Activated T-cell treated with anti-CD3 and anti-CD28 coated beads for 24 hours (primary cell): ENCODE results near the gene OR10C1.
"Not testable (repeated sequence)": the region's sequence is repeated elsewhere in the genome, so short reads cannot be mapped to it uniquely, and the experiment has no call there.

Source experiments
- DNase-seq: peaks from one replicate; pipeline ENCODE4 v3.0.0-alpha.2; 2020; ENCODE audit warnings: low read depth

OR10C1 gene, protein sequence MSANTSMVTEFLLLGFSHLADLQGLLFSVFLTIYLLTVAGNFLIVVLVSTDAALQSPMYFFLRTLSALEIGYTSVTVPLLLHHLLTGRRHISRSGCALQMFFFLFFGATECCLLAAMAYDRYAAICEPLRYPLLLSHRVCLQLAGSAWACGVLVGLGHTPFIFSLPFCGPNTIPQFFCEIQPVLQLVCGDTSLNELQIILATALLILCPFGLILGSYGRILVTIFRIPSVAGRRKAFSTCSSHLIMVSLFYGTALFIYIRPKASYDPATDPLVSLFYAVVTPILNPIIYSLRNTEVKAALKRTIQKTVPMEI

DNA sequence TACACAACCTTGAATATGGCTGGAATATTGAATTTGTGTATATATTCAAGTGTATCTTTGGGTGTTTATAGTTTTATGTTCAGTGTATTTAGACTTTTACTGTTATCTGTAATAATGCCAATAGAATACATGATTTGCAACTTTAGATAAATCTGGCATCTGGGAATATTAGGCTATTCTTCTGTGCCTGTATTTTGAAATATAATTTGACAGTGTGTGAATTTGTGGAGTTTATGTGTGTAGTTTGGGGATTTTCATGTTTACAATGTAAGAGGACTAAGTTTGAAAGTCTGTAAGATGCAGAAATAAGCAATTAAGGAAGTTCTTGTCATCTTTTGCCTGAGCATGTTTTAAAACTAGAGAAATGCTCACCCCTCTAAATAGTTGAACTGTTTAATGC lies at the start of gene OR10C1:
Gene OR10C1, plus strand, starts transcription at position 301 of the 400 bp plus-strand sequence. CDS start 710 bp downstream, outside the sequence.
- DNase-seq = no peak

DNA sequence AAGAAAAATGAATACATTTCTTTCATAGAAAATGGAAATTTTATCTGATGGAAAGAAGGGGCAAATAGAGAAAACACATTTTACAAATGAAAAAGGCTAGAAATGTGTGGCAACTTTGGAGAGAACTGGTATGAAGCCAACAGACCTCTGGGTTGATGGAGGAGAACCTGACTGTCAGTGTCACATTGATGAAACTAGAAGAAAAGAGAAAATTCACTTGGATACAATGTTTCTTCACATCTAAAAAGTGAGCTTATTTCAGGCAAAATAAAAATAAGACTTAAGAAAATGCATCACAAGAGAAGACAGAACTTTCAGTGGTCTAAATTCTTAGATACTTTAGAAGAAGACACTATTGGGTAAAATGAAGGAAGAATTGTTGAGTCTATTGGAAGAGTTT lies 43.8 kb upstream of the OR10C1 start, which contains the start of gene OR12D2:
Gene OR12D2, plus strand, starts transcription at position 301 of the 400 bp plus-strand sequence. CDS start 1,069 bp downstream, outside the sequence.
- no peak for DNase-seq

DNA sequence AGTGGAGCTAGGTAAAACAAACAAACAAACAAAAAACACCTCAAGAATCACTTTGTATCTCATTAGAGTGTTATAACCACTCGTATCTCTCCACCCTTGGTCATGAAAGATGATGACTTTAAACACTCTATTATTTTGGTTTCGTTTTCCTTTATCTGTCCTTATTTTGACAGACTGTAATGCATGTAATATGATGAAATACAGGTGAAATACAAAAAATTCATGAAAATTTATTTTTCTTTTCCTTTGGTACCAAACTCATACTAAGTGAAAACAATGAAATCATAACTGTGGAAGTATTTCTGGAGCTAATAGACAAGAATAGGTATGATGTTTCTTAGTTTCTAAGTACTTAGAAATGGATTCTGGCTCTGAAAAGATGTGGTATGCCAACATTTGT lies 39.6 kb upstream of the OR10C1 start:
- no peak for DNase-seq

DNA sequence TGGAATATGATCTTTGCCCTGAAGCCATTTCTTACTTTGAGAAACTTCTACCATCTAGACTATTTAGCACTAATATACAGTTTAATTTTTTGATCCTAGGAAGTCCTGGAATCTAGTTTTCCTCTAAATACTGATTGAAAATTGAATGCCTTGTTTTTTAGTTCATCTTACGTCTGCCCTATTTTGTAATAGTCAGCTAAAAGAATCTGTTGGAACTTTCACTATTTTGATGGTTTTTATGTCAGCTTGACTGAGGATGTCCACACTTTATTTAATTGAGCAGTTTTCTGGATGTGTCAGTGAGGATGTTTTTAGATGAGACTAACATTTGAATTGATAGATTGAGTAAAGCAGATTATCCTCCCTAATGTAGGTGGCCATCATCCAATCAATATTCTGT lies 35.3 kb upstream of the OR10C1 start:
- no peak for DNase-seq

DNA sequence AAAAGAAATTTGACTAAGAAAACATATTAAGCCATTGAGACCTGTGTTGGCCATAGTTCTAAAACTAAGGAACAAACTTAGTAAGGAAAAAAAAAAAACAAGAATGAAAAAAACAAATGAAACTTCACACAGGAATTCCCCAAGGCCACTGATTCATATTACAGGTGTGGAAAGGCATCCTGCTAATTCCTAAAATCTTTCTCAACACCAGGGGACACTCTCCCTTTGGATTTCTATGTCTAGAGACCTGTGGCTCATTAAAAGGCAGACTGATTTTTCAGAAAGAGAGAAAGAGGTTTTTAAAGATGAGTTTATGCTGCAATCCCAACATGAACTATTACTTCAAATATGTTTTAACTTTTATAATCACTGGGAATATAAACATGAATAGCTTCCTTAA lies 24.5 kb upstream of the OR10C1 start, which contains the start of gene OR12D1:
Gene OR12D1, plus strand, starts transcription at position 341 of the 400 bp plus-strand sequence.
- no peak for DNase-seq

DNA sequence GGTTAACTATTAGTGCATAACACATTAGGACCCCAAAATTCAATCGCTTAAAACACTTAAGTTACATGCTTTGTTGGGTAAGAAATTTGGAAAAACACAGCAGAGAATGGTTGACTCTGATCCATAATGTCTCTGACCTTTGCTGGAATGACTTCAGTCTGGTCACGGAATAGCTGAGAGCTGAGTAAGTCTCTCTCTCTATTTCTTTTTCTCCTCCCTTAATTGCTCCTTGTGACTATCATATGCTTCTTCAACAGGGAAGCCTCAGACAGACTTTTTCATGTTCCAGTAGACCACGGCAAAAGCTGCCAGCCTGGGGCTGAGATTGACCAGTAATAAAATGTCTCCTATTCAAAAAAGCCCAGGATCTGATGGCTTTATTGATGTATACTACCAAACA lies 19.6 kb upstream of the OR10C1 start:
- DNase-seq = no peak

DNA sequence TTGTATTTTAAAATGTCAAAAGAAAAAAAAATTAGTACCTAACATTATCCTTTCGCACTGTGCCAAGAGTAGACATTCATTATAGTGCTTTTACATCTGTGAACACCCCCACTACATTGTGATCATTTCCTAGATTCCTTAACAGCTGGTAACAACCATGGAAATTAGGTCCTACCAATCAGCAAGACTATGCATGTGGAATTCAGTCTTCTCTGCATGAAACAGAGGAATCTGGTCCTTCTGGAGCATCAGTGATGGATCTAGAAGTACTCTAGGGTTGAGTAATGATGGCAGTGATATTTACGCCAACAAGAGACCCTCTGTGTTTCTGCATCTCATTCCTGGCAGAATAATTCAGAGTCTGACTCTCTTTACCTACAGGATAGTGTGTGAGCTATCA lies 14.9 kb upstream of the OR10C1 start:
- no peak for DNase-seq

DNA sequence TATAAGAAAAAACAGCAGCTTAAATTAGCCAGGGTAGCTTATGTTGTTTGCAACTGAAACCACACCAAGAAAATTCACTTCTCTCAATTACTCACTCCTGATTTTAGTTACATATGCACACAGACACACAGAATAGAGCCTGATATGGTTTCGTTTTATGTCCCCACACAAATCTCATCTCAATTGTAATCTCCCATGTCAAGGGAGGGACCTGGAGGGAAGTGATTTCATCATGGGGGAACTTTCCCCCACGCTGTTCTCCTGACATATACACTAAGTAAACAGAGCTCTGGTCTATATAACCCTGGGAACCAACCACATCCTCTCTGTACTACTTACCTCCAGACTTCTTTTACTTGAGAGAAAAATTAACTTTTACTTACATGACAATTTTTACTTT lies 14.5 kb upstream of the OR10C1 start:
- no peak for DNase-seq

DNA sequence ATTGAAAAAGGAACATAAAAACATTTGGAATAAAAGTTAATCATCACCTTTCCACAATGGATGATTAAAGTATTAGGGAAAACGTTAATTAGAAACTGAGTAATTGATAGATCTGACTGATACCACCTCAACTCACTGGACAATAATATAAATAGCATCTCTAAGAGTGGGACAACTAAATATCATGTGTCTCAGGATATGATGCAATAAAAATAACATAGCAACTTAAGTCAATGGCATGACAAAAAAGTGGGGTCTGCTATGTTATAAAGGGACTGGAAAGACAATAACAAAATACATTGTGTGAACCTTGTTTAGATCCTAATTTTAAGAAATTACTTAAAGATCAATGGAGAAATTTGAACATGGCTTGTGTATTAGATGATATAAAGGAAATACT lies 14.0 kb upstream of the OR10C1 start:
- no peak for DNase-seq

DNA sequence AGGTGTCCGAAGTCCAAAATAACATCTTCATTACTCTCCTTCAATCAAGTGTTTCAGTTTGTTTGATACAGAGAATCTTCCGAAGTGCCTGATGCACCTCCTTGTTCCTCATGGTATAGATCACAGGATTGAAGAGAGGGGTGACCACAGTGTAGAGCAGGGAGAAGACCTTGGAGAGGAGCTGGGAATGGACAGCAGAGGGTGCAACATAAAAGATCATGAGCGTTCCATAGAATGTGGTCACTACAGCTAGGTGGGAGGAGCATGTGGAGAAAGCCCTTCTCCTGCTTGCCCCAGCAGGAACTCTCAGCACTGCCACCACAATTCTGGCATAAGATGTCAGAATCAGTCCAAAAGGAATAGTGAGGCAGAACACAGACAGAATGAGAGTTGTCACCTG lies 12.5 kb upstream of the OR10C1 start:
- no peak for DNase-seq

DNA sequence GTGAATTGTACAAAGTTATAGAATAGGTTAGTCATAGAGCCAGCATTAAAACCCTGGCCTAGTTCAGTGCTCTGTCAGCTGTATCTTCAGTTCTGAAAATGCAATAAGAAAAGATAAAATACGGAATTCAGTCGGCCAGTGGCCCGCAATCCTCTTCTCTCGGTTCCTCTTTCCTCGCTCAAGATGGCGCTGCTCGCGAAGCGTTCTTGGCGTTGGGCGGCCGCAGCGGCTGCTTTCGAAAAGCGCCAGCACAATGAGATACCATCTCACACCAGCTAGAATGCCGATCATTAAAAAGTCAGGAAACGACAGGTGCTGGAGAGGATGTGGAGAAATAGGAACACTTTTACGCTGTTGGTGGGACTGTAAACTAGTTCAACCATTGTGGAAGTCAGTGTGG lies 2.4 kb upstream of the OR10C1 start:
- not testable (repeated sequence) for DNase-seq

DNA sequence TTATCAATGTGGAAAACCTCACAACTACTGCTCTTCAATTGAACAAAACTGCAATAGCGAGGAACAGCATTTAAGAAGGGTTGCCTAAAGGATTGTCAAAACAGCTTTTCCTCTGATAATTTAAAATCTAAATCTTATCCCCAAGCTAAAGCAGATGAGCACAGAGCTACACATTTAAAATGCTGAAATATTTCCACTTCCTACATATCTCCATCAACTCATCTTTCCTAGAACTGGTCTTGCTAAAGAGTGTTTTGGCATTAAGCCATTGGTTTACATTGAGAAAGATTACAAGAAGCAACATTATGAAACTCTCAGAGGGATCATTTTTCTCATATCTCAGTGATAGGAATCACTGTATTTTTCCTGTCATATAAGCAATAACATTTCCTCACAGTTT lies 3.6 kb downstream of the OR10C1 start:
- DNase-seq = no peak

DNA sequence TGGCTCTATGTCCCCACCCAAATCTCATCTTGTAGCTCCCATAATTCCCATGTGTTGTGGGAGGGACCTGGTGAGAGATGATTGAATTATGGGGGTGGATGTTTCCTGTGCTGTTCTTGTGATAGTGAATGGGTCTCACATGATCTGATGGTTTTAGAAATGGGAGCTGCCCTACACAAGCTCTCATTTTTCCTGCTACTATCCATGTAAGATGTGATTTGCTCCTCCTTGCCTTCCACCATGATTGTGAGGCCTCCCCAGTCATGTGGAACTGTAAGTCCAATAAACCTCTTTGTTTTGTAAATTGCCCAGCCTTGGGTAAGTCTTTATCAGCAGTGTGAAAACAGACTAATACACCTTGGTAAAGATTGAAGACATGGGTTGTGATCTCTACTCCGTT lies 4.9 kb downstream of the OR10C1 start:
- not testable (repeated sequence) for DNase-seq

DNA sequence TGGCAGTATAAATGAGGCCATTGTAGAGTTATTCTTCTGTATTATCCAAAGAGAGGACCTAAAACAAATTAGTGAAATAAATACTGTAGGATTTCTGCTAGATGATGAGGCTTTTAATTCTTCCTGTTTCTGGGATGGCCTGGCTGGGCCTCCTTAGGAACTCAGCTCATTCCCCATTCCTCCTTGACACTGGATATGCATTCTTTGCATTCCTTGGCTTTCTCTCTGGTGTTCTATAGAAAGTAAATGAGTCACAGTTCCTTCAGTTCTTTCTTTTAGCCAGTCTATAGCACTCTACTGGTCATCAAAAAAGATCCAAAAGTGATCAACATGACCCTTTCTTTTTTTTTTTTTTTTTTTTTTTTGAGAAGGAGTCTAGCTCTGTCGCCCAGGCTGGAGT lies 8.6 kb downstream of the OR10C1 start:
- no peak for DNase-seq

DNA sequence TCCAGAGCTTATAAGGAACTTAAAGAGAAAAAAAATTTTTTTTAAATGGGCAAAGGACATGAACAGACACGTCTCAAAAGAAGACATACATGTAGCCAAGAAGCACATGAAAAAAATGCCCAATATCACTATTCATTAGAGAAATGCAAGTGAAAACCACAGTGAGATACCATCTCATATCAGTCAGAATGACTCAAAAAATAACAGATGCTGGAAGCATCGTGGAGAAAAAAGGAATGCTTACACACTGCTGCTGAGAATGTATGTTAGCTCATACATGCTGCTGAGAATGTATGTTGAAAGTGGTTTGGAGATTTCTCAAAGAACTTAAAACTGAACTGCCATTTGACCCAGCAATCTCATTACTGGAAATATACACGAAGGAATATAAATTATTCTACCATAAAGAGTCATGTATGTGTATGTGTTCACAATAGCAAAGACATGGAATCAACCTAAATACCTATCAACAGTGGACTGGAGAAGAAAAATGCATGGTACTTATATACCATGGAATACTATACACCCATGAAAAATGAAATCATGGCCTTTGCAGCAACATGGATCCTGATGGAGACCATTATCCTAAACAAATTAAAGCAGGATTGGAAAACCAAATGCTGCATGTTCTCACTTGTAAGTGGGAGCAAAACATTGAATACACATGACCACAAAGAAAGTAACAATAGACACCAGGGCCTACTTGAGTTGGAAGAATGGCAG lies 12.5 kb downstream of the OR10C1 start:
- DNase-seq = no peak

DNA sequence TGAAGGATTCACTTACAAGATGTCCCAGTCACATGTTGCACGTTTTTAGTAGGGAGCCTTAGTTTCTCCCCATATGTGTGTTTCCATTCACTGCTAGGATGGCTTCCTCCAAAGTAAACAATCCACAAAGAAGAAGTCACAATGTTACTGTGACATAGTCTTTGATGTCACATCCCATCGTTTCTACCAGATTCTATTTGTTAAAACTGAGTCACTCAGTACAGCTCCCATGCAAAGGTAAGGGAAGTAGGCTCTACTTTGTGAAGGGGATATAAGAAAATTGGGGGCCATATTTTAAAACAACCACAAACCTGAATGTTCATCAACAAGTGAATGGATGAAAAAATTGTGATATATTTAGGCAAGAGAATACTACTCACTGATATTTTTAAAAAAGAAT lies 17.9 kb downstream of the OR10C1 start, which contains the start of the genes OR11A1 and OR2H1:
Gene OR11A1, minus strand, starts transcription at position 101 of the 400 bp plus-strand sequence. CDS start 29,430 bp downstream, outside the sequence.
Gene OR2H1, plus strand, starts transcription at position 185 of the 400 bp plus-strand sequence. CDS start 4,615 bp downstream, outside the sequence.
- no peak for DNase-seq

DNA sequence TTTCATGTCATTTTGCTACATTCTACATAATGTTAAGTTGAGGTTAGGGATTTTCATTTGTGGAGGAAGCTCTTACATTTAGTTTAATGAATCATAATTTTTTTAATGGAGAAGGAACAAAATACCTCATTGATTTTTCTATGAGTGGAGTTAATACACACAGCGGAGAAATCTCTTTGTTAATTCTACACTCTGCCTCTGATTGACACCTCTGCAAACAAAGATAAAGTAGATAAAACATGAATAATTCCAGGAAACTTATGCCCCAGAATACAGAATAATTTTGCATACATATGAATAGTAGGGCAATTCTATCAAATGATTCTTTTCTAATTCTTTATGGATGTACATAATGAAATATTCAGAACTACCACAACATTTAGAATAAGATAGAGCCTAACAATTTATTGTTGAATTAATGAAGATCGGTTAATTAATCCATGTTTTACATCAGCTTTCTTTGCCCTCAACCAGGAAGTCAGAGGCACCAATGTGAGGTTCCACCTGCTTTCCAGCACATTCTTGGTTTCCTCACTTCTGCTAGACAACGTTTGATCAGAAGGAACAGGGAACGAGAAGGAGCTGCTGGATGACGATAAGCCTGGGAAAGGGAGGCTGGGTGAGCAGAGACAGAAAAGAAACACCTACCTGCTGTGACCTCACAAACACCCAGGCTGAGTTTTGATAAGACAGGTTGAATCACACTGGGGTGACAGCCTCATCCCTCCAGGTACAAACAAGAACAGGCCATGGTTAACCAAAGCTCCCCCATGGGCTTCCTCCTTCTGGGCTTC lies 22.1 kb downstream of the OR10C1 start:
- no peak for DNase-seq

DNA sequence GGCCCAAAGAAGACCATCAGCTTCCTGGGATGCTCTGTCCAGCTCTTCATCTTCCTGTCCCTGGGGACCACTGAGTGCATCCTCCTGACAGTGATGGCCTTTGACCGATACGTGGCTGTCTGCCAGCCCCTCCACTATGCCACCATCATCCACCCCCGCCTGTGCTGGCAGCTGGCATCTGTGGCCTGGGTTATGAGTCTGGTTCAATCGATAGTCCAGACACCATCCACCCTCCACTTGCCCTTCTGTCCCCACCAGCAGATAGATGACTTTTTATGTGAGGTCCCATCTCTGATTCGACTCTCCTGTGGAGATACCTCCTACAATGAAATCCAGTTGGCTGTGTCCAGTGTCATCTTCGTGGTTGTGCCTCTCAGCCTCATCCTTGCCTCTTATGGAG lies 22.9 kb downstream of the OR10C1 start:
- no peak for DNase-seq

DNA sequence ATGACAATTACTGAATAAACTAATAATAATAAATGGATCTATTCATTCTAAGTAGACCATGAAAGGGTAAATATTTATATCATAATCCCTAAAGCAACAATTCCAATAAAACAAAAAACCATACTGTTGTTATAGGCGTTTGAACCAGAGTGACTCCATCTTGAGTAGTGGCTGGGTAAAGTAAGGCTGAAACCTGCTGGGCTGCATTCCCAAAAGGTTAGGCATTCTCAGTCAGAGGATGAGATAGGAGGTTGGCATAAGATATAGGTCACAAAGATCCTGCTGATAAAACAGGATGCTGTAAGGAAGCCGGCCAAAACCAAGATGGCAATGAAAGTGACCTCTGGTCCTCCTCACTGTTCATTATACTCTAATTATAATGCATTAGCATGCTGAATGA lies 26.2 kb downstream of the OR10C1 start:
- DNase-seq = no peak

DNA sequence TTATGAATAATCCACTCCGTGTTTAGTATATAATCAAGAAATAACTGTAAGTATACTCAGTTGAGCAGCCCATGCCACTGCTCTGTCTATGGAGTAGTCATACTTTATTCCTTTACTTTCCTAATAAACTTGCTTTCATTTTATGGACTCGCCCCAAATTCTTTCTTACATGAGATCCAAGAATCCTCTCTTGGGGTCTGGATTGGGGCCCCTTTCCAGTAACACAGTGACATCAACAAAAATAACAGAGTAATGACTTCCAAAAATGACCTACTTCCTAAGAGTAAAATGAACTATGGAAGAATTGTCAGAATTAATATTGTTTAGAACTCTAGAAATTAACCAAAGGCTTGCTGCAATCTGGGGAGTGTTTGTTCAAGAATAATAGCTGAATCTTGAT lies 26.7 kb downstream of the OR10C1 start:
- no peak for DNase-seq

DNA sequence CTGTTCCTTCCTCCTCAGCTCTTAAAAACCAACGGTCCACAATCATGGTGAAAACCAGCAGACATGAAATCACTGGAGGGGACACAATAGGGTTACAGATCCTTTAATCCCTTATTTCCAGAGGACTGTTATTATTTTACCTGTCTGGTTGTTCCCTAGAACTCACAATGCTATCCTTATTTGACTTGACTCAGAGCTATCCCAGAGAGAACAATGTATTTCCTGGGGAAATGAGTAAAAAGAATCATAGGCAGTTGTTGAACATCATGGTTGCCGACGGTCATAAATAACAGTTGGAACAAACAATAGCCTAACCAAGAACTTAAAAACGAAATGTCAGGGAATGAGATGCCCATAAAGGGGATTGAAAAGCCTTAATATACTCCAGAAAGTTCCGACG lies 27.1 kb downstream of the OR10C1 start:
- DNase-seq = no peak

DNA sequence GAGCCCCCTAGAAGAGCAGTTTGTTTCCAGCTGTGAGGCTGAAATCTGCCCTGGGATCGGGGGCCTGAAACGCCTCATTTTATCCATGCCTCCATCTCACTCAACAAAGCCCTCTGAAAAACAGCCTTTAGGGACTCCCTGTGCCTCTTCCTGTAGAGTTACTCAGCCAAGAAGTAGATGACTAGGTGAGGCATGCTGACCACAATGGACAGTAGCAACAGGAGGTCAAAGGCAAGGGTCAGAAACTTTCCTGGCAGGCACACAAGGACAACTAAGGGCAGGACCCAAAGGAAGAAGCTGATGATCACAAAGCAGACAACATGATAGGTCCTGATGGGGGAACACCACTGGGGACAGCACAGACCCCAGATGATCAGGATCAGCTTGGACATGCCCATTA lies 35.9 kb downstream of the OR10C1 start:
- DNase-seq = no peak
